HepG2 (cell line): Measurements from ENCODE around the gene NECAB2. TPM values are rescaled to one million over a fixed set of nuclear protein-coding genes. Genes with fewer than 3 reads are reported as not detected.
A peak's percentile ranks its signal among the peaks of the same experiment; 100 is the strongest.

Source experiments
- ATAC-seq: fragments of 200-7000 bp; cut with Tn5 transposase; 3 replicates; pipeline ENCODE4 v1.9.1; 2020; ENCODE audit warnings: mild to moderate bottlenecking, moderate library complexity
- BruUV-seq: library from RNA; stranded (reverse); fragments of 400-500 nt; replicated peaks from 2 replicates; lab custom pipeline; 2021; lab: Mats Ljungman, UMichigan
- CTCF ChIA-PET: fragments of 300-600 bp; formaldehyde crosslinking; extraction: SDS; loops from one replicate; lab custom pipeline; 2021; ENCODE audit warnings: low total read pairs, inconsistent platforms, low intra/inter-chr PET ratio; lab: Yijun Ruan, JAX
- POLR2A ChIA-PET: fragments of 350-600 bp; sonication (Branson Sonifier 250); formaldehyde crosslinking; loops from one replicate; lab custom pipeline; 2020; ENCODE audit warnings: antibody characterized with exemption, inconsistent platforms; lab: Yijun Ruan, JAX
- DNase-seq: peaks from one replicate; pipeline ENCODE4 v3.0.0-alpha.2; 2015; ENCODE audit warnings: low spot score
- FAIRE-seq: peaks from 3 replicates; lab custom pipeline; 2011; peaks lifted over from hg19 to GRCh38; lab: Jason Lieb, UNC
- H2AFZ ChIP-seq: one replicate; pipeline ENCODE4 v1.6.1; 2011; ENCODE audit warnings: low read length, inconsistent platforms
- H3K27ac ChIP-seq: fragments of 300-600 bp; 3 replicates; pipeline ENCODE4 v1.8.0; 2011; ENCODE audit warnings: mixed run types, mild to moderate bottlenecking, mixed read lengths, low read length, inconsistent platforms; ENCODE audit not compliant: insufficient read depth; ENCODE audit errors: extremely low read length
- H3K27me3 ChIP-seq, 2 experiments: fragments of 200-600 bp in 1 of 2; 2 replicates in 1 of 2; 3 replicates in 1 of 2; pipeline versions ENCODE4 v1.6.0 to v1.8.0; 2011; ENCODE audit warnings: low read length in 2 of 2, mild to moderate bottlenecking in 2 of 2, moderate library complexity in 2 of 2, inconsistent platforms in 1 of 2; ENCODE audit not compliant: insufficient read depth in 2 of 2, control insufficient read depth in 1 of 2
- H3K36me3 ChIP-seq, 2 experiments: fragments of 200-600 bp in 1 of 2; replicated peaks in 1 of 2; 2 replicates in 1 of 2; 3 replicates in 1 of 2; pipeline versions ENCODE4 v1.5.1 to v1.8.0; 2011; ENCODE audit warnings: low read length in 2 of 2, inconsistent platforms in 1 of 2; ENCODE audit not compliant: insufficient read depth in 2 of 2, control insufficient read depth in 1 of 2
- H3K4me1 ChIP-seq: 2 replicates; pipeline ENCODE4 v1.5.1; 2012; ENCODE audit warnings: low read length, inconsistent platforms; ENCODE audit not compliant: insufficient read depth
- H3K4me2 ChIP-seq: 2 replicates; pipeline ENCODE4 v1.6.0; 2011; ENCODE audit warnings: low read depth, low read length, inconsistent platforms
- H3K4me3 ChIP-seq, 3 experiments: fragments of 200-600 bp in 1 of 3; sonication (generic), shearing (Covaris generic) in 1 of 3; replicated peaks in 1 of 3; 2 replicates each; pipeline ENCODE4 v1.5.1; 2011 to 2016; ENCODE audit warnings: low read length in 3 of 3, inconsistent platforms in 2 of 3, low read depth in 2 of 3, mild to moderate bottlenecking in 2 of 3, control low read depth in 1 of 3, mixed read lengths in 1 of 3; ENCODE audit not compliant: insufficient read depth in 1 of 3
- H3K79me2 ChIP-seq: one replicate; pipeline ENCODE4 v1.6.1; 2011; ENCODE audit warnings: low read length, inconsistent platforms; ENCODE audit not compliant: insufficient read depth
- H3K9ac ChIP-seq: 2 replicates; pipeline ENCODE4 v1.6.0; 2011; ENCODE audit warnings: mild to moderate bottlenecking, low read depth, low read length, inconsistent platforms; ENCODE audit not compliant: insufficient read depth
- H3K9me3 ChIP-seq: 2 replicates; pipeline ENCODE4 v1.5.1; 2012; ENCODE audit warnings: mild to moderate bottlenecking, low read length
- H4K20me1 ChIP-seq: 2 replicates; pipeline ENCODE4 v1.6.0; 2011; ENCODE audit warnings: inconsistent platforms, mild to moderate bottlenecking, low read length, moderate library complexity; ENCODE audit not compliant: insufficient read depth
- EZH2 ChIP-seq: conservative IDR thresholded peaks from 2 replicates; pipeline ENCODE4 v1.6.1; 2012; ENCODE audit warnings: mild to moderate bottlenecking, low read depth, low read length, moderate library complexity
- HNRNPLL ChIP-seq: fragments of 200-400 bp; formaldehyde crosslinking; IDR thresholded peaks from 2 replicates; pipeline ENCODE4 v1.6.1; 2017; ENCODE audit warnings: mild to moderate bottlenecking, low read depth, low read length; ENCODE audit not compliant: poor library complexity, severe bottlenecking
- RBM39 ChIP-seq: fragments of 200-400 bp; formaldehyde crosslinking; IDR thresholded peaks from one replicate; pipeline ENCODE4 v1.6.1; 2018; ENCODE audit warnings: antibody characterized with exemption, mild to moderate bottlenecking, low read depth, low read length; ENCODE audit not compliant: poor library complexity, severe bottlenecking
- ZNF556 ChIP-seq: sonication (generic); formaldehyde crosslinking; IDR thresholded peaks from 2 replicates; pipeline ENCODE4 v1.4.0; 2020; ENCODE audit warnings: mild to moderate bottlenecking, missing genetic modification reagents, borderline replicate concordance
- ZSCAN31 ChIP-seq: sonication (generic); formaldehyde crosslinking; IDR thresholded peaks from 2 replicates; pipeline ENCODE4 v1.5.0; 2020; ENCODE audit warnings: low read depth, mild to moderate bottlenecking, missing genetic modification reagents
- WGBS: methylation state at CpG from one replicate; pipeline ENCODE4 v1.1.6; 2017; ENCODE audit warnings: low lambda C conversion rate; 5-methylcytosine and 5-hydroxymethylcytosine counted together
- in situ Hi-C: cut with HindIII; loops from 2 replicates; pipeline ENCODE4 v1.10.0; 2017; ENCODE audit warnings: low pct_unique_long_range_greater_than_20kb; ENCODE audit not compliant: extremely low pct_ligation_motif_present
- intact Hi-C: fragments of 100-400 bp; cut with micrococcal nuclease; formaldehyde crosslinking; loops from one replicate; pipeline ENCODE4 v1.10.0; 2022; ENCODE audit not compliant: unreplicated experiment
- polyA plus RNA-seq, 8 experiments: library from polyadenylated mRNA; depleted of rRNA in 3 of 8; stranded (reverse) in 7 of 8; unstranded in 1 of 8; fragments of >200 nt; fragmentation: Illumina TruSeq in 4 of 8; extraction: Trizol in 4 of 8; gene quantifications; 2 replicates each; pipeline versions ENCODE4 v1.2.1 to v1.2.3, GENCODE V29; 2011 to 2016; ENCODE audit warnings: low read depth in 4 of 8, missing spikeins in 1 of 8, mixed read lengths in 1 of 8; ENCODE audit not compliant: insufficient read depth in 1 of 8
- total RNA-seq, 5 experiments: library from RNA; depleted of rRNA; stranded (reverse); fragments of >200 nt; fragmentation: Illumina TruSeq; extraction: Trizol; gene quantifications; 2 replicates each; pipeline ENCODE4 v1.2.3, GENCODE V29; 2016; ENCODE audit warnings: low read depth in 1 of 5
- TF ChIP-seq, protein P1 (sequence below): sonication (generic); formaldehyde crosslinking; IDR thresholded peaks from 2 replicates; pipeline ENCODE4 v1.4.0; 2020; ENCODE audit warnings: mild to moderate bottlenecking, missing genetic modification reagents
- TF ChIP-seq, protein P2 (sequence below): sonication (generic); formaldehyde crosslinking; IDR thresholded peaks from 2 replicates; pipeline ENCODE4 v1.4.0; 2020; ENCODE audit warnings: missing genetic modification reagents, low read depth, mild to moderate bottlenecking, borderline replicate concordance
- TF ChIP-seq, protein P3 (sequence below): sonication (generic); formaldehyde crosslinking; IDR thresholded peaks from 2 replicates; pipeline ENCODE4 v1.4.0; 2020; ENCODE audit warnings: mild to moderate bottlenecking, missing genetic modification reagents

The NECAB2 gene
- total and polyA plus RNA-seq, 2 of the 13 experiments (the other 11 are each of a cell fraction or from before 2014, with no cell fraction given): 0.21 to 0.49 TPM

DNA sequence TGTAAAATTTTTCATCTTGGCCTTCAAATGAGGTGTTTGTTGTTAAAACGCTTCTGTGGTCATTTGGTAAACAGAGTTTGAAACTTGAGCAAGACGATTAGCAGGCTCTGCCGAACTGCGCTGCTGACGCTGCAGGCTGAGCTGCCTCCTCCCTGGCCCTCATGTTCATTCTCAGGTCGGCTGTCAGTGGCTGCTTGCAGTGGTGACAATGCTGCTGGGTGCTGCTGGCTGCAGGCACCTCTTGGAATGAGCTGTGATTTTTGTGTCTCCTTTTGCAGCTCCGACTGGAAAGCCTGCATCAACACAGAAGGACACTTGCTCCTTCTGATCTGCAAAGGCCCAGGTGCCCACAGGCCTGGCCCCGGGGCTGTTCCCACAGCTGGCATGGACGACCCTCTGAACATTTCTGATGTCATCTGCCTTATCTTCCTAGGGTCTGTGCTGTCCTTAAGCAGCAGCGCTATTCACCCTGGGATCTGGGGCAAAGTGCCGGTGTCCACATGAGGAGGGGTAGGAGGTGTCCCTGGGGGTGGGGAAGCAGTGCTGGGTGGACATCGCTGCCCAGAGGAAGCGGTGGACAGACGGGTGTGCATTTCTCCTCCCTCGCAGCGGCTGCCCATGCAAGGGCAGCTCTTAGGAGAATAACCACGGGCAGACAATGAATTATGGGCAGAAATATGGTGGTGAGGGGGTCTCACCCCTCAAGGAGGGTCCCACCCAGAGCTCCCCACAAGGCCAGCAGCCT, 38.1 kb upstream of the NECAB2 start:
- no peaks in the 10 kb centered on the region for H3K9me3 ChIP-seq
- 22% methylated on average over 17 of the region's 17 CpGs for WGBS
- no peak overlapping the region for H3K4me3 ChIP-seq
- POLR2A ChIA-PET: interaction anchor here (1.3 to 5.4 kb wide), 3 partner anchors 8 to 24 kb away, joined by 4 to 46 read pairs (median 5); partner anchors contain the start of gene OSGIN1
- H3K36me3 ChIP-seq: no peaks in the 10 kb centered on the region
- H3K9ac ChIP-seq: no peak overlapping the region
- peak; percentile 26 for FAIRE-seq
- TF ChIP-seq, protein P1, sequence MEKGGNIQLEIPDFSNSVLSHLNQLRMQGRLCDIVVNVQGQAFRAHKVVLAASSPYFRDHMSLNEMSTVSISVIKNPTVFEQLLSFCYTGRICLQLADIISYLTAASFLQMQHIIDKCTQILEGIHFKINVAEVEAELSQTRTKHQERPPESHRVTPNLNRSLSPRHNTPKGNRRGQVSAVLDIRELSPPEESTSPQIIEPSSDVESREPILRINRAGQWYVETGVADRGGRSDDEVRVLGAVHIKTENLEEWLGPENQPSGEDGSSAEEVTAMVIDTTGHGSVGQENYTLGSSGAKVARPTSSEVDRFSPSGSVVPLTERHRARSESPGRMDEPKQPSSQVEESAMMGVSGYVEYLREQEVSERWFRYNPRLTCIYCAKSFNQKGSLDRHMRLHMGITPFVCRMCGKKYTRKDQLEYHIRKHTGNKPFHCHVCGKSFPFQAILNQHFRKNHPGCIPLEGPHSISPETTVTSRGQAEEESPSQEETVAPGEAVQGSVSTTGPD (CRISPR knock-in tag): no peak
- TF ChIP-seq EZH2: 0 out of 2 replicates have a peak, but pooled peaks have one; percentile 39
- TF ChIP-seq ZNF556 (CRISPR knock-in tag): no peak
- no peak for TF ChIP-seq ZSCAN31 (CRISPR knock-in tag)
- TF ChIP-seq, protein P2, sequence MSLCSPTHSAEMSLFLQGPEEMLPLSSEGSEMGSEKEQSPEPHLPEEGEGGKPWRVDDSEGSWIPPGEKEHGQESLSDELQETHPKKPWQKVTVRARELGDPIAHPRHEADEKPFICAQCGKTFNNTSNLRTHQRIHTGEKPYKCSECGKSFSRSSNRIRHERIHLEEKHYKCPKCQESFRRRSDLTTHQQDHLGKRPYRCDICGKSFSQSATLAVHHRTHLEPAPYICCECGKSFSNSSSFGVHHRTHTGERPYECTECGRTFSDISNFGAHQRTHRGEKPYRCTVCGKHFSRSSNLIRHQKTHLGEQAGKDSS (CRISPR knock-in tag): no peak
- TF ChIP-seq, protein P3, sequence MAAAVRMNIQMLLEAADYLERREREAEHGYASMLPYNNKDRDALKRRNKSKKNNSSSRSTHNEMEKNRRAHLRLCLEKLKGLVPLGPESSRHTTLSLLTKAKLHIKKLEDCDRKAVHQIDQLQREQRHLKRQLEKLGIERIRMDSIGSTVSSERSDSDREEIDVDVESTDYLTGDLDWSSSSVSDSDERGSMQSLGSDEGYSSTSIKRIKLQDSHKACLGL (CRISPR knock-in tag): no peak
- TF ChIP-seq HNRNPLL: peak; percentile 39
- no peak for TF ChIP-seq RBM39
- peaks cover 4 to 47% of the 10 kb centered on the region in 2 experiments; a peak in 4 of 5 replicates for H3K27me3 ChIP-seq
- peaks cover 45% of the 10 kb centered on the region for H3K4me1 ChIP-seq
- no peak overlapping the region for H2AFZ ChIP-seq
- H4K20me1 ChIP-seq: no peaks in the 10 kb centered on the region
- intact Hi-C loops: loop anchor here (2.0 kb wide), 1 partner anchor 13 kb away; no protein-coding TSS in a partner anchor
- CTCF ChIA-PET: no interaction called here
- DNase-seq: no peak
- in situ Hi-C loops: loop anchor here (10.0 kb wide), 1 partner anchor 115 kb away; the partner anchor contains the start of gene SLC38A8
- no peaks in the 10 kb centered on the region for H3K79me2 ChIP-seq
- BruUV-seq: no TSS peak
- ATAC-seq: no peak
- 0 out of 2 replicates have a peak overlapping the region, but pooled peaks have one; percentile 20 for H3K4me2 ChIP-seq
- H3K27ac ChIP-seq: no peak overlapping the region
